C4-2B (cell line): ENCODE results near the gene DGKB.

ENCODE experiments used
- ZFX ChIP-seq: fragments of 450-650 bp; IDR thresholded peaks from 2 replicates; pipeline ENCODE4 v1.6.1; 2017
- TF ChIP-seq, protein P1 (sequence below): fragments of 450-650 bp; conservative IDR thresholded peaks from 2 replicates; pipeline ENCODE4 v1.5.1; 2017; ENCODE audit warnings: mild to moderate bottlenecking

DNA sequence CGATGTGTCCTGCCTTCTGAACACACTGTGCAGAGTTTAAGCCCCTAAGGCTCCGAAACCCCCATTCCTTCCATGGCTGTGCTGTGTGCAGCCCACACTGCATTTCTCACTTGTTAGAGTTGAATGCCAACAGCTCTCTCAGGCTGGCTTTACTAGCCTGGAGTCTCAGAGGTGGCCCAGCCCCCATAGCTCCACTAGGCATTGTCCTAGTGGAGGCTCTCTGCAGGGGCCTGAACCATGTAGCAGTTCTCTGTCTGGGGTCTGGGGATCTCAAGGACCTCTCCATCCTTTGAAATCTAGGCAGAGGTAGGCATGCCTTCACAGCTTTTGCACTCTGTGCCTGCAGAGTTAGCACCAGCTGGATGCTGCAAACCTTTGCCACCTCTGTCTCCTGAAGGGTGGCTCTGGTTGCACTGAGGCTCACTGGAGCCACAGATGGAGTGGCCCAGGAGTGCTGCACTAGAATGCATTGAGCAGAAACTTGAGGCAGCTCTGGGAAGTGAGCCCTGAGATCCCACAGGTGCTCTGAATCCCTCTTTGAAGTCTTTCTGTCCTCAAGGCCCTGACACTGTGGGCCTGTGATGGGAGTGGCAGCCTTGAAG is 301.7 kb downstream of the DGKB start:
- TF ChIP-seq, protein P1, sequence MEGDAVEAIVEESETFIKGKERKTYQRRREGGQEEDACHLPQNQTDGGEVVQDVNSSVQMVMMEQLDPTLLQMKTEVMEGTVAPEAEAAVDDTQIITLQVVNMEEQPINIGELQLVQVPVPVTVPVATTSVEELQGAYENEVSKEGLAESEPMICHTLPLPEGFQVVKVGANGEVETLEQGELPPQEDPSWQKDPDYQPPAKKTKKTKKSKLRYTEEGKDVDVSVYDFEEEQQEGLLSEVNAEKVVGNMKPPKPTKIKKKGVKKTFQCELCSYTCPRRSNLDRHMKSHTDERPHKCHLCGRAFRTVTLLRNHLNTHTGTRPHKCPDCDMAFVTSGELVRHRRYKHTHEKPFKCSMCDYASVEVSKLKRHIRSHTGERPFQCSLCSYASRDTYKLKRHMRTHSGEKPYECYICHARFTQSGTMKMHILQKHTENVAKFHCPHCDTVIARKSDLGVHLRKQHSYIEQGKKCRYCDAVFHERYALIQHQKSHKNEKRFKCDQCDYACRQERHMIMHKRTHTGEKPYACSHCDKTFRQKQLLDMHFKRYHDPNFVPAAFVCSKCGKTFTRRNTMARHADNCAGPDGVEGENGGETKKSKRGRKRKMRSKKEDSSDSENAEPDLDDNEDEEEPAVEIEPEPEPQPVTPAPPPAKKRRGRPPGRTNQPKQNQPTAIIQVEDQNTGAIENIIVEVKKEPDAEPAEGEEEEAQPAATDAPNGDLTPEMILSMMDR = no peak
- no peak for TF ChIP-seq ZFX
